Measurements from ENCODE around the gene CTNND1.

DNA sequence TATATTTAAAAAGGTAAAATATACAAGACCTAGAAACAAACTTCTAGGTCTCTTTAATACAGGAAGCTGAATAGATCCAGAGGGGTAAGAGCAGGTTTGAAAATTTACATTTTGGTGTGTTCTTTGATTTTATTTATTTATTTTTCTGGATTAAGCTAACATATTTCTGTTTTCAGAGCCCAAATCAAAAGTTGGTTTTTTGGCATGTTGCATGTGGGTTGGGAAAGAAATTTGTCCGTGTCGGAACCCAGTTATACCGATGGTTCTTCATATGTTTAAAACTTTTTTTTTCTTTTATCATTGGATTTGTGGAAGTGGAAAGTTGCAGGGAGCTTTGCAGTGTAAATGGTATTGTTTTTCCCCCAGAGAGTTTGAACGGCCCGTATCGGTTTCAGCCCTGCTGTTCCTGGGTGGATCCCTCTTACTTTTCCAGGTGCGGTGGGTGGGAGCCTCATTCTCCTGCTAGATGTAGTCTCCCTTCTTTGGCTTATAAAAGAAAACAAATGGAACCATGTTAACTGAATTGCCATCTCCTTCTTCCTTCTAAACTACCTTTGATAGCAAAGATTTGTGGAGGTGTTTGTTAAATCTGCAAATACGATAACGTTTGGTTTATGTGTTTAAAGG is 746 bp downstream of the CTNND1 start:
- TF ChIP-seq, protein P1, sequence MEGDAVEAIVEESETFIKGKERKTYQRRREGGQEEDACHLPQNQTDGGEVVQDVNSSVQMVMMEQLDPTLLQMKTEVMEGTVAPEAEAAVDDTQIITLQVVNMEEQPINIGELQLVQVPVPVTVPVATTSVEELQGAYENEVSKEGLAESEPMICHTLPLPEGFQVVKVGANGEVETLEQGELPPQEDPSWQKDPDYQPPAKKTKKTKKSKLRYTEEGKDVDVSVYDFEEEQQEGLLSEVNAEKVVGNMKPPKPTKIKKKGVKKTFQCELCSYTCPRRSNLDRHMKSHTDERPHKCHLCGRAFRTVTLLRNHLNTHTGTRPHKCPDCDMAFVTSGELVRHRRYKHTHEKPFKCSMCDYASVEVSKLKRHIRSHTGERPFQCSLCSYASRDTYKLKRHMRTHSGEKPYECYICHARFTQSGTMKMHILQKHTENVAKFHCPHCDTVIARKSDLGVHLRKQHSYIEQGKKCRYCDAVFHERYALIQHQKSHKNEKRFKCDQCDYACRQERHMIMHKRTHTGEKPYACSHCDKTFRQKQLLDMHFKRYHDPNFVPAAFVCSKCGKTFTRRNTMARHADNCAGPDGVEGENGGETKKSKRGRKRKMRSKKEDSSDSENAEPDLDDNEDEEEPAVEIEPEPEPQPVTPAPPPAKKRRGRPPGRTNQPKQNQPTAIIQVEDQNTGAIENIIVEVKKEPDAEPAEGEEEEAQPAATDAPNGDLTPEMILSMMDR (IDR thresholded peaks at IDR 0.05), result no peak
- TF ChIP-seq ZFX (IDR thresholded peaks at IDR 0.05; ENCODE audit: borderline replicate concordance), result no peak
